HepG2 (cell line): ENCODE results near the gene DDIT4. TPM values are rescaled to one million over a fixed set of nuclear protein-coding genes. Genes with fewer than 3 reads are reported as not detected.

Source experiments
- ATAC-seq: fragments of 200-7000 bp; cut with Tn5 transposase; 3 replicates; pipeline ENCODE4 v1.9.1; 2020; ENCODE audit warnings: mild to moderate bottlenecking, moderate library complexity
- BruUV-seq: library from RNA; stranded (reverse); fragments of 400-500 nt; replicated peaks from 2 replicates; lab custom pipeline; 2021; lab: Mats Ljungman, UMichigan
- CTCF ChIA-PET: fragments of 300-600 bp; formaldehyde crosslinking; extraction: SDS; loops from one replicate; lab custom pipeline; 2021; ENCODE audit warnings: low total read pairs, inconsistent platforms, low intra/inter-chr PET ratio; lab: Yijun Ruan, JAX
- POLR2A ChIA-PET: fragments of 350-600 bp; sonication (Branson Sonifier 250); formaldehyde crosslinking; loops from one replicate; lab custom pipeline; 2020; ENCODE audit warnings: antibody characterized with exemption, inconsistent platforms; lab: Yijun Ruan, JAX
- DNase-seq: peaks from one replicate; pipeline ENCODE4 v3.0.0-alpha.2; 2015; ENCODE audit warnings: low spot score
- FAIRE-seq: peaks from 3 replicates; lab custom pipeline; 2011; peaks lifted over from hg19 to GRCh38; lab: Jason Lieb, UNC
- H2AFZ ChIP-seq: one replicate; pipeline ENCODE4 v1.6.1; 2011; ENCODE audit warnings: low read length, inconsistent platforms
- H3K27ac ChIP-seq: fragments of 300-600 bp; 3 replicates; pipeline ENCODE4 v1.8.0; 2011; ENCODE audit warnings: mixed run types, mild to moderate bottlenecking, mixed read lengths, low read length, inconsistent platforms; ENCODE audit not compliant: insufficient read depth; ENCODE audit errors: extremely low read length
- H3K27me3 ChIP-seq, 2 experiments: fragments of 200-600 bp in 1 of 2; 2 replicates in 1 of 2; 3 replicates in 1 of 2; pipeline versions ENCODE4 v1.6.0 to v1.8.0; 2011; ENCODE audit warnings: low read length in 2 of 2, mild to moderate bottlenecking in 2 of 2, moderate library complexity in 2 of 2, inconsistent platforms in 1 of 2; ENCODE audit not compliant: insufficient read depth in 2 of 2, control insufficient read depth in 1 of 2
- H3K36me3 ChIP-seq, 2 experiments: fragments of 200-600 bp in 1 of 2; replicated peaks in 1 of 2; 2 replicates in 1 of 2; 3 replicates in 1 of 2; pipeline versions ENCODE4 v1.5.1 to v1.8.0; 2011; ENCODE audit warnings: low read length in 2 of 2, inconsistent platforms in 1 of 2; ENCODE audit not compliant: insufficient read depth in 2 of 2, control insufficient read depth in 1 of 2
- H3K4me1 ChIP-seq: 2 replicates; pipeline ENCODE4 v1.5.1; 2012; ENCODE audit warnings: low read length, inconsistent platforms; ENCODE audit not compliant: insufficient read depth
- H3K4me2 ChIP-seq: 2 replicates; pipeline ENCODE4 v1.6.0; 2011; ENCODE audit warnings: low read depth, low read length, inconsistent platforms
- H3K4me3 ChIP-seq, 3 experiments: fragments of 200-600 bp in 1 of 3; sonication (generic), shearing (Covaris generic) in 1 of 3; replicated peaks in 1 of 3; 2 replicates each; pipeline ENCODE4 v1.5.1; 2011 to 2016; ENCODE audit warnings: low read length in 3 of 3, inconsistent platforms in 2 of 3, low read depth in 2 of 3, mild to moderate bottlenecking in 2 of 3, control low read depth in 1 of 3, mixed read lengths in 1 of 3; ENCODE audit not compliant: insufficient read depth in 1 of 3
- H3K79me2 ChIP-seq: one replicate; pipeline ENCODE4 v1.6.1; 2011; ENCODE audit warnings: low read length, inconsistent platforms; ENCODE audit not compliant: insufficient read depth
- H3K9ac ChIP-seq: 2 replicates; pipeline ENCODE4 v1.6.0; 2011; ENCODE audit warnings: mild to moderate bottlenecking, low read depth, low read length, inconsistent platforms; ENCODE audit not compliant: insufficient read depth
- H3K9me3 ChIP-seq: 2 replicates; pipeline ENCODE4 v1.5.1; 2012; ENCODE audit warnings: mild to moderate bottlenecking, low read length
- H4K20me1 ChIP-seq: 2 replicates; pipeline ENCODE4 v1.6.0; 2011; ENCODE audit warnings: inconsistent platforms, mild to moderate bottlenecking, low read length, moderate library complexity; ENCODE audit not compliant: insufficient read depth
- GLMP ChIP-seq: sonication (generic); formaldehyde crosslinking; IDR thresholded peaks from 2 replicates; pipeline ENCODE4 v1.9.0; 2021; ENCODE audit warnings: missing genetic modification reagents, mild to moderate bottlenecking, borderline replicate concordance
- GRHL1 ChIP-seq: sonication (generic); formaldehyde crosslinking; conservative IDR thresholded peaks from 2 replicates; pipeline ENCODE4 v1.8.0; 2022; ENCODE audit warnings: missing genetic modification reagents
- HOXA3 ChIP-seq: sonication (generic); formaldehyde crosslinking; IDR thresholded peaks from 2 replicates; pipeline ENCODE4 v1.5.0; 2020; ENCODE audit warnings: missing genetic modification reagents
- IKZF1 ChIP-seq: fragments of 450-650 bp; IDR thresholded peaks from 2 replicates; pipeline ENCODE4 v1.7.1; 2016
- JDP2 ChIP-seq: sonication (generic); formaldehyde crosslinking; IDR thresholded peaks from 2 replicates; pipeline ENCODE4 v1.8.1; 2022; ENCODE audit warnings: missing genetic modification reagents, borderline replicate concordance
- MEF2D ChIP-seq: sonication (generic); formaldehyde crosslinking; IDR thresholded peaks from 2 replicates; pipeline ENCODE4 v1.5.1; 2020; ENCODE audit warnings: mild to moderate bottlenecking, missing genetic modification reagents
- PHF8 ChIP-seq: sonication (generic); formaldehyde crosslinking; IDR thresholded peaks from 2 replicates; pipeline ENCODE4 v1.5.0; 2020; ENCODE audit warnings: missing genetic modification reagents
- POLR2AphosphoS2 ChIP-seq: IDR thresholded peaks from 2 replicates; pipeline ENCODE4 v1.6.1; 2011; ENCODE audit warnings: low read depth, low read length, improper control_type of control experiment
- TARDBP ChIP-seq: sonication (generic); formaldehyde crosslinking; IDR thresholded peaks from 2 replicates; pipeline ENCODE4 v1.8.0; 2022; ENCODE audit warnings: mild to moderate bottlenecking, missing genetic modification reagents
- TOPORS ChIP-seq: sonication (generic); formaldehyde crosslinking; IDR thresholded peaks from 2 replicates; pipeline ENCODE4 v1.8.0; 2023; ENCODE audit warnings: mild to moderate bottlenecking, missing genetic modification reagents
- ZBTB20 ChIP-seq: sonication (generic); formaldehyde crosslinking; IDR thresholded peaks from 2 replicates; pipeline ENCODE4 v1.8.1; 2023; ENCODE audit warnings: missing genetic modification reagents, low read depth, mild to moderate bottlenecking, borderline replicate concordance
- ZNF124 ChIP-seq: sonication (generic); formaldehyde crosslinking; IDR thresholded peaks from 2 replicates; pipeline ENCODE4 v1.4.0; 2020; ENCODE audit warnings: missing genetic modification reagents
- ZNF557 ChIP-seq: sonication (generic); formaldehyde crosslinking; IDR thresholded peaks from 2 replicates; pipeline ENCODE4 v1.4.0; 2020; ENCODE audit warnings: missing genetic modification reagents
- ZNF781 ChIP-seq: sonication (generic); formaldehyde crosslinking; IDR thresholded peaks from 2 replicates; pipeline ENCODE4 v1.5.1; 2020; ENCODE audit warnings: borderline replicate concordance, mild to moderate bottlenecking, missing genetic modification reagents; ENCODE audit errors: not compliant biosample characterization
- WGBS: methylation state at CpG from one replicate; pipeline ENCODE4 v1.1.6; 2017; ENCODE audit warnings: low lambda C conversion rate; 5-methylcytosine and 5-hydroxymethylcytosine counted together
- in situ Hi-C: cut with HindIII; loops from 2 replicates; pipeline ENCODE4 v1.10.0; 2017; ENCODE audit warnings: low pct_unique_long_range_greater_than_20kb; ENCODE audit not compliant: extremely low pct_ligation_motif_present
- intact Hi-C: fragments of 100-400 bp; cut with micrococcal nuclease; formaldehyde crosslinking; loops from one replicate; pipeline ENCODE4 v1.10.0; 2022; ENCODE audit not compliant: unreplicated experiment
- polyA plus RNA-seq, 8 experiments: library from polyadenylated mRNA; depleted of rRNA in 3 of 8; stranded (reverse) in 7 of 8; unstranded in 1 of 8; fragments of >200 nt; fragmentation: Illumina TruSeq in 4 of 8; extraction: Trizol in 4 of 8; gene quantifications; 2 replicates each; pipeline versions ENCODE4 v1.2.1 to v1.2.3, GENCODE V29; 2011 to 2016; ENCODE audit warnings: low read depth in 4 of 8, missing spikeins in 1 of 8, mixed read lengths in 1 of 8; ENCODE audit not compliant: insufficient read depth in 1 of 8
- total RNA-seq, 5 experiments: library from RNA; depleted of rRNA; stranded (reverse); fragments of >200 nt; fragmentation: Illumina TruSeq; extraction: Trizol; gene quantifications; 2 replicates each; pipeline ENCODE4 v1.2.3, GENCODE V29; 2016; ENCODE audit warnings: low read depth in 1 of 5

The DDIT4 gene
- total and polyA plus RNA-seq, 2 of the 13 experiments (the other 11 are each of a cell fraction or from before 2014, with no cell fraction given) = 35.6 to 40.7 TPM

- in situ Hi-C loops (no loop called here), intact Hi-C loops (no loop called here)
- no peaks in the 10 kb centered on the region for H3K9me3 ChIP-seq
- ATAC-seq (no peak), FAIRE-seq (no peak), DNase-seq (no peak)
- no peak overlapping the region for H3K4me3 ChIP-seq
- BruUV-seq = no TSS peak
- no peak overlapping the region for H3K9ac ChIP-seq
- no peak for TF ChIP-seq ZBTB20
- TF ChIP-seq TARDBP (CRISPR knock-in tag) = no peak
- no peak for TF ChIP-seq PHF8
- TF ChIP-seq IKZF1 = no peak
- peaks cover 9% of the 10 kb centered on the region for H3K4me1 ChIP-seq
- no peak overlapping the region for H3K27ac ChIP-seq
- 95% methylated on average over 6 of the region's 6 CpGs for WGBS
- CTCF ChIA-PET = no interaction called here
- no peak overlapping the region for H2AFZ ChIP-seq
- POLR2A ChIA-PET = interaction anchor here (0.6 to 2.7 kb wide), 6 partner anchors 12 to 85 kb away, joined by 3 to 10 read pairs (median 3); partner anchors contain the start of genes ASCC1 and DDIT4
- H4K20me1 ChIP-seq = no peaks in the 10 kb centered on the region
- H3K27me3 ChIP-seq = no peaks in the 10 kb centered on the region
- H3K4me2 ChIP-seq = no peak overlapping the region
- H3K36me3 ChIP-seq = peaks cover 7 to 29% of the 10 kb centered on the region in 2 experiments; a peak in 4 of 5 replicates
- no peaks in the 10 kb centered on the region for H3K79me2 ChIP-seq
Observed at GRCh38 chr10:72235544-72236279, 38.0 kb upstream of the DDIT4 start.

- WGBS = 97% methylated on average over 12 of the region's 13 CpGs
- no peak for TF ChIP-seq TOPORS
- no peak for TF ChIP-seq JDP2 (CRISPR knock-in tag)
- TF ChIP-seq ZNF124 (CRISPR knock-in tag) = no peak
- no peak for TF ChIP-seq ZNF557
- TF ChIP-seq HOXA3 = no peak
- no peak for TF ChIP-seq ZNF781 (CRISPR knock-in tag)
- TF ChIP-seq GRHL1 (CRISPR knock-in tag) = no peak
- TF ChIP-seq MEF2D = no peak
- no peak for TF ChIP-seq GLMP (CRISPR knock-in tag)
- no peak for TF ChIP-seq POLR2AphosphoS2
- H3K4me1 ChIP-seq = peaks cover 32% of the 10 kb centered on the region
- in situ Hi-C loops = no loop called here
- no peak overlapping the region for H2AFZ ChIP-seq
- H4K20me1 ChIP-seq = no peaks in the 10 kb centered on the region
- H3K4me3 ChIP-seq = no peak overlapping the region
- intact Hi-C loops = no loop called here
- no TSS peak for BruUV-seq
- H3K27me3 ChIP-seq = no peaks in the 10 kb centered on the region
- FAIRE-seq (no peak), ATAC-seq (no peak), DNase-seq (no peak)
- peaks cover 1 to 11% of the 10 kb centered on the region in 2 experiments; a peak in 4 of 5 replicates for H3K36me3 ChIP-seq
- no peak overlapping the region for H3K27ac ChIP-seq
- POLR2A ChIA-PET = interaction anchor here (1.8 to 2.7 kb wide), 2 partner anchors 10 to 35 kb away, joined by 5 to 10 read pairs; partner anchors contain the start of gene DDIT4
- H3K4me2 ChIP-seq = no peak overlapping the region
- H3K9me3 ChIP-seq = no peaks in the 10 kb centered on the region
- no peaks in the 10 kb centered on the region for H3K79me2 ChIP-seq
- CTCF ChIA-PET = no interaction called here
- H3K9ac ChIP-seq = no peak overlapping the region
Observed at GRCh38 chr10:72238392-72239175, 35.1 kb upstream of the DDIT4 start.
